GM12892 (cell line): ENCODE results near the gene NTHL1.
"Not testable (repeated sequence)": the region's sequence is repeated elsewhere in the genome, so short reads cannot be mapped to it uniquely, and the experiment has no call there.

ENCODE experiments used
- POLR2AphosphoS5 ChIP-seq: IDR thresholded peaks from 2 replicates; pipeline ENCODE4 v1.6.1; 2011; ENCODE audit warnings: low read depth, low read length, control low read depth
- TAF1 ChIP-seq: IDR thresholded peaks from 2 replicates; pipeline ENCODE4 v1.6.1; 2011; ENCODE audit warnings: low read depth, mild to moderate bottlenecking, control low read depth, low read length, borderline replicate concordance

- TF ChIP-seq POLR2AphosphoS5, TAF1: not testable (repeated sequence)
Measured at GRCh38 chr16:2011726-2012125, 35.9 kb downstream of the NTHL1 start.
